BLaER1 treated with 17β-estradiol and CSF1 and Interleukin-3, amounts not matched to agents 10 nM and 100 nM (cell line): ENCODE measurements around the gene TMEM214.
A peak's percentile ranks its signal among the peaks of the same experiment; 100 is the strongest.

Experiments
- H3K27ac ChIP-seq, 11 experiments: shearing (Covaris generic); formaldehyde crosslinking; 2 replicates each; pipeline ENCODE4 v1.8.1; 2022
- H3K27me3 ChIP-seq, 11 experiments: shearing (Covaris generic); formaldehyde crosslinking; 2 replicates each; pipeline ENCODE4 v1.8.1; 2022
- H3K36me3 ChIP-seq, 11 experiments: shearing (Covaris generic); formaldehyde crosslinking; 2 replicates each; pipeline ENCODE4 v1.8.1; 2022
- H3K4me1 ChIP-seq, 10 experiments: shearing (Covaris generic); formaldehyde crosslinking; 2 replicates each; pipeline ENCODE4 v1.8.1; 2022
- H3K4me2 ChIP-seq, 11 experiments: shearing (Covaris generic); formaldehyde crosslinking; 2 replicates each; pipeline ENCODE4 v1.8.1; 2022
- H3K4me3 ChIP-seq, 10 experiments: shearing (Covaris generic); formaldehyde crosslinking; 2 replicates each; pipeline ENCODE4 v1.8.1; 2022
- H3K9ac ChIP-seq, 11 experiments: shearing (Covaris generic); formaldehyde crosslinking; 2 replicates each; pipeline ENCODE4 v1.8.1; 2022
- H3K9me3 ChIP-seq, 11 experiments: shearing (Covaris generic); formaldehyde crosslinking; replicated peaks in 1 of 11; 2 replicates each; pipeline ENCODE4 v1.8.1; 2022
- H4K20me1 ChIP-seq, 11 experiments: shearing (Covaris generic); formaldehyde crosslinking; 2 replicates each; pipeline ENCODE4 v1.8.1; 2022
- Cebpa-rat ChIP-seq, 11 experiments: shearing (Covaris generic); IDR thresholded peaks; 2 replicates each; pipeline ENCODE4 v1.8.1; 2022

The TMEM214 gene, protein sequence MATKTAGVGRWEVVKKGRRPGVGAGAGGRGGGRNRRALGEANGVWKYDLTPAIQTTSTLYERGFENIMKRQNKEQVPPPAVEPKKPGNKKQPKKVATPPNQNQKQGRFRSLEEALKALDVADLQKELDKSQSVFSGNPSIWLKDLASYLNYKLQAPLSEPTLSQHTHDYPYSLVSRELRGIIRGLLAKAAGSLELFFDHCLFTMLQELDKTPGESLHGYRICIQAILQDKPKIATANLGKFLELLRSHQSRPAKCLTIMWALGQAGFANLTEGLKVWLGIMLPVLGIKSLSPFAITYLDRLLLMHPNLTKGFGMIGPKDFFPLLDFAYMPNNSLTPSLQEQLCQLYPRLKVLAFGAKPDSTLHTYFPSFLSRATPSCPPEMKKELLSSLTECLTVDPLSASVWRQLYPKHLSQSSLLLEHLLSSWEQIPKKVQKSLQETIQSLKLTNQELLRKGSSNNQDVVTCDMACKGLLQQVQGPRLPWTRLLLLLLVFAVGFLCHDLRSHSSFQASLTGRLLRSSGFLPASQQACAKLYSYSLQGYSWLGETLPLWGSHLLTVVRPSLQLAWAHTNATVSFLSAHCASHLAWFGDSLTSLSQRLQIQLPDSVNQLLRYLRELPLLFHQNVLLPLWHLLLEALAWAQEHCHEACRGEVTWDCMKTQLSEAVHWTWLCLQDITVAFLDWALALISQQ

DNA sequence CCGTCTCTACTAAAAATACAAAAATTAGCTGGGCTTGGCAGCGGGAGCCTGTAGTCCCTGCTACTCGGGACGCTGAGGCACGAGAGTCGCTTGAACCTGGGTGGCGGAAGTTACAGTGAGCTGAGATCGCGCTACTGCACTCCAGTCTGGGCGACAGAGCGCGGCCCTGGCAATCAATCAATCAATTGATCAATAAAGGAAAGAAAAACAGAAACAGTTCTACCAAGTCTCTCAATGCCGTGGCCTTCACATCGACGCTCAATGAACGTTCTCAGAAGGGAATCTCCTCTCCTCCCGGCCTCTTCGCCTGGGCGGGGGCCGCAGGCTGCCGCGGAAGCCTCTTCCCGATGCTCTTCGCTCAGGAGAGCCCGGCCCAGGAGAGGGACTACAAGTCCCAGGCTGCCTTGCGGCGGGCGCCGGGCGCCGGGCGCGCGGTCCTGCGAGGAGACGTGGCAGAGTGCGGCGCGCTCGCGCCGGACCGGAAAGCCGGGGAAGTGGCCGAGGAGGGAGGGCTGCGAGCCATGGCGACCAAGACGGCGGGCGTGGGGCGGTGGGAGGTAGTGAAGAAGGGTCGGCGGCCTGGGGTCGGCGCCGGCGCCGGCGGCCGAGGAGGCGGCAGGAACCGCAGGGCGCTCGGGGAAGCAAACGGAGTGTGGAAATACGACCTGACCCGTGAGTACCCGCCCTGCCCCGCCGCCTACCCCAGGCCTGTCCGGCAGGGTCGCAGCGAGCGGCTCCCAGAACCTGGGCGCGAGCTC lies at the start of gene TMEM214:
TMEM214 (plus strand) TSS at position 471 of the 758 bp plus-strand sequence; CDS start at position 522, 51 bp downstream.
- H3K27me3 ChIP-seq: no peaks in the 10 kb centered on the region
- H3K9ac ChIP-seq: peak within 1 kb of the TSS; percentile 82 to 96 (median 91)
- peak within 1 kb of the TSS; percentile 79 to 90 (median 84) for H3K27ac ChIP-seq
- peaks cover 28 to 46% (median 39%) of the 10 kb centered on the region in 10 experiments for H3K4me1 ChIP-seq
- peaks cover 0 to 70% (median 19%) of the 10 kb centered on the region in 11 experiments; a peak in 12 of 22 replicates for H4K20me1 ChIP-seq
- H3K4me2 ChIP-seq: peak within 1 kb of the TSS; percentile 91 to 99 (median 97)
- H3K36me3 ChIP-seq: peaks cover 30 to 62% (median 42%) of the 10 kb centered on the region in 11 experiments
- H3K4me3 ChIP-seq: peak within 1 kb of the TSS; percentile 84 to 96 (median 94)
- no peak for TF ChIP-seq Cebpa-rat (IDR thresholded peaks at IDR 0.05)
- H3K9me3 ChIP-seq: no peaks in the 10 kb centered on the region

DNA sequence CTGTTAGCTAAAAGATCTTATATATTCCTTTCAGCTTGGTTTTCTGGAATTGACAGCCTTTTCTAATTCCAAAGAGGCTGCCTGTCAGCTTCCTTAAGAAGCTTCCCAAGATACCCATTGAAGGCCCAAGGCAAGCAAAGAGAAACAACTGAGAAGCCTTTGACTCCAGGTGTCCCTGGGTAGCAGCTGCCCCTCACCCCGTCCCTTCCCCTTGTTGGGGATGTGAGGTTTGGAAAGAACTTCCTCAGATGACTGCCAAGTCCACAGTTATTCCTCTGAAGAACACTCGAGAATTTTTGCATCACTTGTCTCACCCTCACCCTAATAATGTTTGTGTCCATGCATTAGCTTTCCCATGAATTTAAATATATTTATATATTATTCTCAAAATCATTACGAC lies 49.0 kb upstream of the TMEM214 start:
- no peak overlapping the region for H3K4me3 ChIP-seq
- no peak for TF ChIP-seq Cebpa-rat (IDR thresholded peaks at IDR 0.05)

DNA sequence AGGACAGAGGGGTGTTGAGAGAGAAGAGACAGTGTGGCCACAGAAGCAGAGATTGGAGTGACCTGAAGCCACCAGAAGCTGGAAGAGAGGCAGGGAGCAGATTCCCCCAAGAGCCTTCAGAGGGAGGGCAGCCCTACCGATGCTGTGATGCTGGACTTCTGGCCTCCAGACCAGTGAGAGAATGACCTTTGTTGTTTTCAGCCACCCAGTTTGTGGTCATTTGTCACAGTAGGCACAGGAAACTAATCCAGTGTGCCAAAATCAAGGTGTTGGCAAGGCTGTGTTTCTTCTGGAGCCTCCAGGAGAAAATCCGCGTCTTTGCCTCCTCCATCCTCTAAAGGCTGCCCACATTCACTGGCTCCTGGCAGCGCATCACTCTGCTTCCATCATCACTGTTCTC lies 47.0 kb upstream of the TMEM214 start:
- no peak overlapping the region for H3K4me2 ChIP-seq
- H3K9ac ChIP-seq: no peak overlapping the region
- H3K36me3 ChIP-seq: no peaks in the 10 kb centered on the region
- H3K9me3 ChIP-seq: no peaks in the 10 kb centered on the region
- H3K4me1 ChIP-seq: peaks cover 0 to 4% (median 0%) of the 10 kb centered on the region in 10 experiments; a peak in 1 of 20 replicates
- no peak for TF ChIP-seq Cebpa-rat (IDR thresholded peaks at IDR 0.05)
- no peak overlapping the region for H3K27ac ChIP-seq
- peaks cover 0 to 36% (median 0%) of the 10 kb centered on the region in 11 experiments; a peak in 3 of 22 replicates for H4K20me1 ChIP-seq
- H3K4me3 ChIP-seq: no peak overlapping the region
- peaks cover 0 to 15% (median 2%) of the 10 kb centered on the region in 11 experiments; a peak in 6 of 22 replicates for H3K27me3 ChIP-seq

More for the DNA sequence above, 49.0 kb upstream of the TMEM214 start:
- H4K20me1 ChIP-seq: peaks cover 0 to 19% (median 0%) of the 10 kb centered on the region in 11 experiments; a peak in 1 of 22 replicates
- no peak overlapping the region for H3K9ac ChIP-seq
- H3K27ac ChIP-seq: no peak overlapping the region
- H3K27me3 ChIP-seq: no peaks in the 10 kb centered on the region
- no peaks in the 10 kb centered on the region for H3K9me3 ChIP-seq
- no peak overlapping the region for H3K4me2 ChIP-seq
- no peaks in the 10 kb centered on the region for H3K36me3 ChIP-seq
- peaks cover 0 to 3% (median 0%) of the 10 kb centered on the region in 10 experiments; a peak in 1 of 20 replicates for H3K4me1 ChIP-seq

DNA sequence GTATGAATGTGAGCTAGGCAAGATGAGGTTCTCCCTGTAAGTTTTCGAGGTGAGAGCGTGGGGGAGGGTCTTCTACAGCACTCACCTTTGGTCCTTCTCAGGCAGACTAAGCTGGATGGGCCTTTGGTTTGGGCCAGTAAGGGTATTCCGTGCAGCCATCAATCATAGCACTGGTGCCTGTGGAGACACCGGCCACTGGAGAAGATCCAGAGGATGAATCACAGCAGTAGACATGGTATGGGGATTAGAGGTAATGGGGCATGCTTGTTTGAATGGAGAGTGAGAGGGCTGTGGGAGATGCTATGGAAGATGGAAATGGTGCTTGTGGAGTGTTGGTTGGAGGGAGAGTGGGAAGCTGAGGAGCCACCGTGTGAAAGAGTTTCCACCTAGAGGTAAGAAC lies 46.2 kb upstream of the TMEM214 start:
- Histone ChIP-seq H3K27me3 (peaks cover 0 to 20% (median 5%) of the 10 kb centered on the region in 11 experiments; a peak in 7 of 22 replicates), H4K20me1 (peaks cover 0 to 40% (median 0%) of the 10 kb centered on the region in 11 experiments; a peak in 4 of 22 replicates)

DNA sequence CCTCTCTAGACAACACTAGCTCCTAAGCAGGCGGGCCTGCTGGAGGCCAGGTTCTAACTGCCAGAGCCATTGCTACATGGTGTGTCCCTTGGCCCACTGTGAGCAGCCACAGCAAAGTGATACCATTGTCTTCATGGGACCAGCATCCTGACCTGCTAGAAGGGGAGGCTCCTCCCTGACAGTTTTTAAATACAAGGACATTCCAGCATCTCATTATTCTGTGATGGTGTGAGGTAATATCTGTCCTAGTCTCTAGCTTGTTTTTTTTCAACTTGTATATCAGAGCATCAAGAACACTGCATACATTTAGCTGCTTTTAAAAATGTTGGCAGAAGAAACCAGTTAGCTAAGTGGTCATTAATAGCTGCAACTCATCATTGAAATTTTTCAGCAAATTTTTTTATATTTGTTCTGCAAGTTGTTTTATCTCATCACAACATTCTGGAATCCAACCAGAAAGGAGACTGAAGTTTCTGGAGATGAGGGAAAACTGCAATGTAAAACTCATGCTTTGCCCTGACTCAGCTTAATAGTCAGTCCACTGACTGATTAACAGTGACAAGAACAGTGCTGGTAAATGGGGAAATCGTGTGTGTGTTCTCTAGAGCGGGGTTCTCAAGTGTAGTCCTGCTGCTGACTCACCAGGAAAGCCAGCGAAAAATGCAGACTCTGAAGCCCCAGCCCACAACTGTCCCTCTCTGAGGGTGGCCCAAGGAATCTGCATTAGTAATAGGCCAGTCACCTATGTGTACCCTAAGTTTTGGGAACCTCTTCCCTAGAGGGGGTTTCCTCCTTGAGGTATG lies 44.5 kb upstream of the TMEM214 start:
- no peak for TF ChIP-seq Cebpa-rat (IDR thresholded peaks at IDR 0.05)
- Histone ChIP-seq H3K27ac (no peak overlapping the region), H3K27me3 (peaks cover 0 to 22% (median 5%) of the 10 kb centered on the region in 11 experiments; a peak in 7 of 22 replicates), H4K20me1 (peaks cover 0 to 30% (median 0%) of the 10 kb centered on the region in 11 experiments; a peak in 4 of 22 replicates), H3K36me3 (no peaks in the 10 kb centered on the region), H3K4me1 (peaks cover 5 to 12% (median 7%) of the 10 kb centered on the region in 10 experiments; a peak in 13 of 20 replicates), H3K4me3 (no peak overlapping the region), H3K9ac (0 out of 22 replicates have a peak overlapping the region, but pooled peaks of 1 of the 11 experiments have one; percentile 11), H3K4me2 (no peak overlapping the region), H3K9me3 (no peaks in the 10 kb centered on the region)

More for the DNA sequence above, 46.2 kb upstream of the TMEM214 start:
- no peak overlapping the region for H3K27ac ChIP-seq
- peaks cover 4 to 10% (median 6%) of the 10 kb centered on the region in 10 experiments; a peak in 13 of 20 replicates for H3K4me1 ChIP-seq
- TF ChIP-seq Cebpa-rat (IDR thresholded peaks at IDR 0.05): no peak
- H3K9ac ChIP-seq: no peak overlapping the region
- H3K9me3 ChIP-seq: no peaks in the 10 kb centered on the region
- H3K4me2 ChIP-seq: no peak overlapping the region
- no peak overlapping the region for H3K4me3 ChIP-seq
- H3K36me3 ChIP-seq: no peaks in the 10 kb centered on the region

DNA sequence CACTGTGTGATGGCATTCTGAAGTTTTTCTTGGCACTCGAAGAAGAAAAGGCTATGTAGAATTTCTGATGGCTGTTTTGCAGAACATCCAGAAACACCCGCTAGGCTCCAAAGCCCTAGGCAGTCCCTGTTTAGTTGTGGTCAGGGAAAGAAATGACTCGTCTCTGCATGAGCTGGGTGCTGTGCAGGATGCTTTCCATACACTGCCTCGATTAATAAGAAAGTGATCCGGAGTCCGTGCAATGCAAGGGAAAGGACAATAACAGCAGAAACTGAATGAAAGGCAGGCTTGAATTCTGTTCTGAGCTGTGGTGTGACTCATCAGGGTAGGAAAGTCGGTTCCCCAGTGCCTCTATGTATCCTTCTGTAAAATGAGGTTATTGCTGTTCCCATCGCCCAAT lies 43.6 kb upstream of the TMEM214 start:
- Histone ChIP-seq H3K9me3 (no peaks in the 10 kb centered on the region), H4K20me1 (peaks cover 0 to 30% (median 0%) of the 10 kb centered on the region in 11 experiments; a peak in 4 of 22 replicates), H3K27ac (no peak overlapping the region), H3K4me2 (no peak overlapping the region), H3K27me3 (peaks cover 0 to 22% (median 5%) of the 10 kb centered on the region in 11 experiments; a peak in 7 of 22 replicates), H3K36me3 (no peaks in the 10 kb centered on the region), H3K4me1 (peaks cover 5 to 12% (median 7%) of the 10 kb centered on the region in 10 experiments; a peak in 13 of 20 replicates), H3K9ac (no peak overlapping the region), H3K4me3 (no peak overlapping the region)
- no peak for TF ChIP-seq Cebpa-rat (IDR thresholded peaks at IDR 0.05)

DNA sequence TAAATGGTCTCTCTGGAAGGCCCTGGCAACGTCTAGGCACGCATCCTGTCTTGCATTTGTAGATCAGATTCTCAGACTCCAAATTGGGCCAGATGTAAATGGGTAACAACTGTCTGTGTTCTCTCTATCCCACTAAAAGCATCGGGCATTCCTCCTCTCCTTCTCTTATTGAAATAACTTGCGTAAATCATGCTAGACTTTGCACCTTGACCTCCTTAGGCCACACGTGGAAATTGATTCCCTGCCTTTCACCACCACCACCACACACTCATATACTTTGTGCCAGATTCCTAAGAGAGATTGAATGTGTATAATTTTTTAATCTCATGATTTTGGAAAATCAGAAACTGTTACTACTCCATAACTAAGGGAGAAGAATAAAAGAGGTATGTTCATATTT lies 41.0 kb upstream of the TMEM214 start:
- peaks cover 0 to 22% (median 5%) of the 10 kb centered on the region in 11 experiments; a peak in 7 of 22 replicates for H3K27me3 ChIP-seq
- no peak for TF ChIP-seq Cebpa-rat (IDR thresholded peaks at IDR 0.05)

More for the DNA sequence above, 41.0 kb upstream of the TMEM214 start:
- Histone ChIP-seq H3K4me1 (peaks cover 5 to 12% (median 7%) of the 10 kb centered on the region in 10 experiments; a peak in 13 of 20 replicates), H3K4me3 (no peak overlapping the region), H4K20me1 (peaks cover 0 to 25% (median 0%) of the 10 kb centered on the region in 11 experiments; a peak in 3 of 22 replicates), H3K9me3 (no peaks in the 10 kb centered on the region), H3K4me2 (peak overlapping the region in 7 of 11 experiments; percentile 3 to 45 (median 34); a peak in 5 of 22 replicates), H3K9ac (no peak overlapping the region), H3K36me3 (no peaks in the 10 kb centered on the region), H3K27ac (no peak overlapping the region)
